AML-193 (cell line): Measurements from ENCODE around the gene C1QL4.
"Not testable (repeated sequence)": the region's sequence is repeated elsewhere in the genome, so short reads cannot be mapped to it uniquely, and the experiment has no call there.

Experiments
- DNase-seq, 2 experiments: peaks; one replicate each; lab custom pipeline; 2025; lab: John Stamatoyannopoulos, UW

The C1QL4 gene

GRCh38 chr12:49336645-49337584 lies at the start of gene C1QL4:
Gene C1QL4 (minus strand): TSS chr12:49337188. CDS start chr12:49336477, 711 bp downstream.
- peak; percentile 53 to 62 for DNase-seq

- not testable (repeated sequence) for DNase-seq
Measured at GRCh38 chr12:49380184-49380583, 43.2 kb upstream of the C1QL4 start.

GRCh38 chr12:49377386-49377785 lies 40.4 kb upstream of the C1QL4 start:
- no peak for DNase-seq

- no peak for DNase-seq
Measured at GRCh38 chr12:49375406-49375805, 38.4 kb upstream of the C1QL4 start.

GRCh38 chr12:49370539-49370938 lies 33.6 kb upstream of the C1QL4 start:
- DNase-seq: no peak

GRCh38 chr12:49369411-49370145 lies 32.6 kb upstream of the C1QL4 start:
- peak; percentile 40 to 43 for DNase-seq

GRCh38 chr12:49368240-49368600 lies 31.2 kb upstream of the C1QL4 start:
- no peak for DNase-seq

- no peak for DNase-seq
Measured at GRCh38 chr12:49367381-49368239, 30.6 kb upstream of the C1QL4 start, which contains the start of gene SPATS2. Gene SPATS2 (plus strand): TSS chr12:49367462. CDS start chr12:49461013, 93,551 bp downstream.

- DNase-seq: peak; percentile 79 to 81
Measured at GRCh38 chr12:49366652-49367380, 29.8 kb upstream of the C1QL4 start.

- DNase-seq: no peak
Measured at GRCh38 chr12:49366096-49366651, 29.2 kb upstream of the C1QL4 start.

GRCh38 chr12:49365542-49365941 lies 28.6 kb upstream of the C1QL4 start:
- peak in 1 of 2 experiments; percentile 32 for DNase-seq

- peak; percentile 7 to 10 for DNase-seq
Measured at GRCh38 chr12:49364989-49365388, 28.0 kb upstream of the C1QL4 start.

GRCh38 chr12:49362077-49362476 lies 25.1 kb upstream of the C1QL4 start:
- DNase-seq: no peak

GRCh38 chr12:49359671-49360070 lies 22.7 kb upstream of the C1QL4 start:
- no peak for DNase-seq

GRCh38 chr12:49358483-49359141 lies 21.6 kb upstream of the C1QL4 start:
- DNase-seq: peak; percentile 76 to 79

GRCh38 chr12:49357103-49357678 lies 20.2 kb upstream of the C1QL4 start:
- peak; percentile 47 to 65 for DNase-seq

GRCh38 chr12:49355913-49356312 lies 18.9 kb upstream of the C1QL4 start:
- no peak for DNase-seq

- no peak for DNase-seq
Measured at GRCh38 chr12:49352351-49352750, 15.4 kb upstream of the C1QL4 start.

GRCh38 chr12:49349266-49349665 lies 12.3 kb upstream of the C1QL4 start:
- no peak for DNase-seq

- no peak for DNase-seq
Measured at GRCh38 chr12:49348781-49349180, 11.8 kb upstream of the C1QL4 start.
